Tibial nerve (tissue), 4 donors: ENCODE data around the gene HOATZ.

Experiments used
- EP300 ChIP-seq, 2 donors: sonication (generic); formaldehyde crosslinking; IDR thresholded peaks; one replicate each; pipeline ENCODE4 v1.6.1; 2017; ENCODE audit warnings: antibody characterized with exemption in 2 of 2, mild to moderate bottlenecking in 1 of 2
- POLR2A ChIP-seq, 2 donors: fragments of 450-650 bp; IDR thresholded peaks; one replicate each; pipeline ENCODE4 v1.6.1; 2017; ENCODE audit warnings: antibody characterized with exemption in 2 of 2, mild to moderate bottlenecking in 2 of 2, moderate library complexity in 2 of 2
- TF ChIP-seq, protein P1 (sequence below), 5 experiments: fragments of 200-600 bp in 3 of 5; fragments of 450-650 bp in 2 of 5; sonication (generic) in 3 of 5; IDR thresholded peaks; one replicate each; pipeline ENCODE4 v1.5.1; 2016 to 2019; ENCODE audit warnings: antibody characterized with exemption in 5 of 5, mild to moderate bottlenecking in 3 of 5, moderate library complexity in 2 of 5

DNA sequence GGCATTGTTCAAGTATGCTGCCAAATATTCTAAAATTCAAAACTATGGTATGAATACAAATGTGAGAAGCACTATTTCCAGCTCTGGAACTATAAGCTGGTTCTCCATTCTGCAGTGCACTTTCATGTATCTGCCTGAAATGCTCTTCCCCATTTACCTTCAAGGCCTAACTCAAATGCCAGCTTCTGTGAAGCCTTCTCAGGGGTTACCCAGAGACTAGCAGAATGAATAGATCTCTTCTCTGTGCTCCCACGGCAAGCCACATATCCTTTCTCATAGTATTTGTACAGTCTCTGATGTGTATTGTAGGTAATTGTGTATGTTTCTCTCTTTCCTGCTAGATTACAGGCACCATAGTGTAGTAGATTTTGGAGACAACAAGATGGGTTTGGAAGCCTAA lies 4.1 kb downstream of the HOATZ start:
- TF ChIP-seq, protein P1, sequence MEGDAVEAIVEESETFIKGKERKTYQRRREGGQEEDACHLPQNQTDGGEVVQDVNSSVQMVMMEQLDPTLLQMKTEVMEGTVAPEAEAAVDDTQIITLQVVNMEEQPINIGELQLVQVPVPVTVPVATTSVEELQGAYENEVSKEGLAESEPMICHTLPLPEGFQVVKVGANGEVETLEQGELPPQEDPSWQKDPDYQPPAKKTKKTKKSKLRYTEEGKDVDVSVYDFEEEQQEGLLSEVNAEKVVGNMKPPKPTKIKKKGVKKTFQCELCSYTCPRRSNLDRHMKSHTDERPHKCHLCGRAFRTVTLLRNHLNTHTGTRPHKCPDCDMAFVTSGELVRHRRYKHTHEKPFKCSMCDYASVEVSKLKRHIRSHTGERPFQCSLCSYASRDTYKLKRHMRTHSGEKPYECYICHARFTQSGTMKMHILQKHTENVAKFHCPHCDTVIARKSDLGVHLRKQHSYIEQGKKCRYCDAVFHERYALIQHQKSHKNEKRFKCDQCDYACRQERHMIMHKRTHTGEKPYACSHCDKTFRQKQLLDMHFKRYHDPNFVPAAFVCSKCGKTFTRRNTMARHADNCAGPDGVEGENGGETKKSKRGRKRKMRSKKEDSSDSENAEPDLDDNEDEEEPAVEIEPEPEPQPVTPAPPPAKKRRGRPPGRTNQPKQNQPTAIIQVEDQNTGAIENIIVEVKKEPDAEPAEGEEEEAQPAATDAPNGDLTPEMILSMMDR (IDR thresholded peaks at IDR 0.05) = no peak
- TF ChIP-seq EP300 (IDR thresholded peaks at IDR 0.05) (no peak), POLR2A (IDR thresholded peaks at IDR 0.05) (no peak)
